Gastrocnemius medialis (tissue), 4 donors: Measurements from ENCODE around the gene LMNB1.

ENCODE experiments used
- CTCF ChIP-seq, 5 experiments: fragments of 450-650 bp in 3 of 5; fragments of 200-600 bp in 2 of 5; sonication (generic) in 2 of 5; IDR thresholded peaks in 4 of 5; conservative IDR thresholded peaks in 1 of 5; 1 replicate in 4 of 5; 2 replicates in 1 of 5; pipeline ENCODE4 v1.5.1; 2016 to 2019; ENCODE audit warnings: antibody characterized with exemption in 5 of 5, mild to moderate bottlenecking in 3 of 5, moderate library complexity in 3 of 5
- POLR2A ChIP-seq, 2 donors: fragments of 450-650 bp; IDR thresholded peaks; one replicate each; pipeline ENCODE4 v1.6.1; 2017; ENCODE audit warnings: antibody characterized with exemption in 2 of 2, mild to moderate bottlenecking in 2 of 2, moderate library complexity in 2 of 2

GRCh38 chr5:126865299-126865698 lies 88.4 kb downstream of the LMNB1 start:
- TF ChIP-seq CTCF (IDR thresholded peaks at IDR 0.05 in 4 of 5, conservative IDR thresholded peaks at IDR 0.05 in 1 of 5) = no peak
- TF ChIP-seq POLR2A (IDR thresholded peaks at IDR 0.05) = no peak
